Measurements from ENCODE around the gene CFAP298. TPM values are rescaled to one million over a fixed set of nuclear protein-coding genes. Genes with fewer than 3 reads are reported as not detected.

Gene CFAP298
- total RNA-seq, 1 donor from 2014 or later: 52.0 TPM

DNA sequence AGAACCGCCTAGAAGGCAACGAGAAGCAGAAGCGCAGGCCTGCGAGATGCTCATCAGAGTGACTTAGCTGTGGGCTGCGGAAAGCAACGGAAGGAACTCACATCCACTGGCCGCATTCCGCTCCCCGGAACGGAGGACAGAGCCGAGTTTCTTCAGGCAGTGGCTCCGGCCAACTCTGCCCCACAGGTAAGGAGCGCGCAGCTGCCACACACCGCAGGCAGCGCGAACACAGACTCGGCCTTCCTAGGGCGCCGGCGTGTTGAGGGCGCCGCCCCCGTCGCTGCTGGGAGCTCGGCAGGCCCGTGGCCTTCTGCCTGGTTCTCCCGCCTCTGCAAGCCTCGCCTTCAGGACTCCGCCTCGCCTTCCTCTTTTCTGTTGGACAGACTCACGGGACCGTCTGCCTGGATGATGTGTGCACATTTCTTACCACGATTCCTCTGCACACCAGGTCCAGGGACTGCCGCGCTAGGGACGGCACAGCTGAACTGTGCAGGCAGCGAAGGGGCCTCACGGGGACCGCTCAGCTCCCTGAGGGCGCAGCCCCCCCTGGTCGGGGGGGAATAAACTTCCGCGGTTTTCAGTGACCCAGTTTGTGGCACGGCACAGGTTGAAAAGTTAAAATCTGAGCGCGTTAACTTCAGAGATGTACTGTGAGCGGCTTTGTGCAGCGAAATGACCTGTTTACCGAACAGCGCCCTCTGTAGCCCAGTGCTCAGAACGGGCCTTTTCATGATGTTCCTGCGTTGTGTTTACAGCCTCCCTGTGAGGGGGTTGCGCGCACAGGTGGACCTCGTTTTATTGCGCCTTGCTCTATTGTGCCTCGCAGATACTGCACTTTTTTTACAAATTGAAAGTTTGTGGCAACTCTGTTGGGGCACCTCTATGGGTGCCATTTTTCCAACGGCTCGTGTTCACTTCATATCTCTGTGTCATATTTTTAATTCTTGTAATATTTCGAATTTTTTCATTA lies 42.6 kb downstream of the CFAP298 start:
- H3K4me1 Mint-ChIP-seq: peaks cover 11% of the 10 kb centered on the region

GRCh38 chr21:32567626-32568025 lies 44.6 kb downstream of the CFAP298 start:
- Histone ChIP-seq H3K9me3 (ENCODE audit: low read depth) (peaks cover 5% of the 10 kb centered on the region), H3K9ac (no peak overlapping the region), H3K27ac (no peak overlapping the region), H3K27me3 (peaks cover 11% of the 10 kb centered on the region), H3K79me2 (ENCODE audit: low read depth) (no peaks in the 10 kb centered on the region), H3K4me2 (no peak overlapping the region), H2AFZ (replicated peaks) (no peak overlapping the region), H3K36me3 (no peaks in the 10 kb centered on the region), H3F3A (ENCODE audit: low read depth) (no peaks in the 10 kb centered on the region), H3K4me1 (peaks cover 4% of the 10 kb centered on the region), H3K4me3 (no peak overlapping the region), H4K20me1 (ENCODE audit: low read depth) (no peaks in the 10 kb centered on the region)
- TF ChIP-seq, protein P1, sequence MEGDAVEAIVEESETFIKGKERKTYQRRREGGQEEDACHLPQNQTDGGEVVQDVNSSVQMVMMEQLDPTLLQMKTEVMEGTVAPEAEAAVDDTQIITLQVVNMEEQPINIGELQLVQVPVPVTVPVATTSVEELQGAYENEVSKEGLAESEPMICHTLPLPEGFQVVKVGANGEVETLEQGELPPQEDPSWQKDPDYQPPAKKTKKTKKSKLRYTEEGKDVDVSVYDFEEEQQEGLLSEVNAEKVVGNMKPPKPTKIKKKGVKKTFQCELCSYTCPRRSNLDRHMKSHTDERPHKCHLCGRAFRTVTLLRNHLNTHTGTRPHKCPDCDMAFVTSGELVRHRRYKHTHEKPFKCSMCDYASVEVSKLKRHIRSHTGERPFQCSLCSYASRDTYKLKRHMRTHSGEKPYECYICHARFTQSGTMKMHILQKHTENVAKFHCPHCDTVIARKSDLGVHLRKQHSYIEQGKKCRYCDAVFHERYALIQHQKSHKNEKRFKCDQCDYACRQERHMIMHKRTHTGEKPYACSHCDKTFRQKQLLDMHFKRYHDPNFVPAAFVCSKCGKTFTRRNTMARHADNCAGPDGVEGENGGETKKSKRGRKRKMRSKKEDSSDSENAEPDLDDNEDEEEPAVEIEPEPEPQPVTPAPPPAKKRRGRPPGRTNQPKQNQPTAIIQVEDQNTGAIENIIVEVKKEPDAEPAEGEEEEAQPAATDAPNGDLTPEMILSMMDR (IDR thresholded peaks at IDR 0.05): no peak
- no peak for TF ChIP-seq EZH2phosphoT487 (IDR thresholded peaks at IDR 0.05)
- TF ChIP-seq EZH2 (IDR thresholded peaks at IDR 0.05): no peak
- Mint-ChIP-seq H3K27me3 (ENCODE audit: insufficient read depth, low read depth) (peaks cover 2% of the 10 kb centered on the region), H3K36me3 (peaks cover 11% of the 10 kb centered on the region), H3K27ac (no peak overlapping the region), H3K9me3 (peaks cover 16% of the 10 kb centered on the region), H3K4me3 (no peak overlapping the region), H3K4me1 (peaks cover 11% of the 10 kb centered on the region)
- no peak for DNase-seq (ENCODE audit: low spot score)

More for the DNA sequence above, 42.6 kb downstream of the CFAP298 start:
- peaks cover 4% of the 10 kb centered on the region for H3K4me1 ChIP-seq
- H3K36me3 ChIP-seq: no peaks in the 10 kb centered on the region
- H3K9ac ChIP-seq: no peak overlapping the region
- Mint-ChIP-seq H3K27ac (peak overlapping the region; percentile 93), H3K27me3 (ENCODE audit: insufficient read depth, low read depth) (peaks cover 2% of the 10 kb centered on the region), H3K36me3 (peaks cover 7% of the 10 kb centered on the region), H3K9me3 (peaks cover 12% of the 10 kb centered on the region), H3K4me3 (peak overlapping the region; percentile 83)
- H3F3A ChIP-seq (ENCODE audit: low read depth): no peaks in the 10 kb centered on the region
- peak; percentile 90 for DNase-seq (ENCODE audit: low spot score)
- peaks cover 5% of the 10 kb centered on the region for H3K9me3 ChIP-seq (ENCODE audit: low read depth)
- no peak overlapping the region for H3K27ac ChIP-seq
- TF ChIP-seq EZH2 (IDR thresholded peaks at IDR 0.05) (peak; percentile 53), EZH2phosphoT487 (IDR thresholded peaks at IDR 0.05) (no peak)
- TF ChIP-seq, protein P1 (IDR thresholded peaks at IDR 0.05): peak; percentile 92
- no peaks in the 10 kb centered on the region for H4K20me1 ChIP-seq (ENCODE audit: low read depth)
- peak overlapping the region; percentile 91 for H3K4me2 ChIP-seq
- H2AFZ ChIP-seq (replicated peaks): peak overlapping the region; percentile 100
- peak overlapping the region; percentile 64 for H3K4me3 ChIP-seq
- H3K79me2 ChIP-seq (ENCODE audit: low read depth): no peaks in the 10 kb centered on the region
- peaks cover 11% of the 10 kb centered on the region for H3K27me3 ChIP-seq

DNA sequence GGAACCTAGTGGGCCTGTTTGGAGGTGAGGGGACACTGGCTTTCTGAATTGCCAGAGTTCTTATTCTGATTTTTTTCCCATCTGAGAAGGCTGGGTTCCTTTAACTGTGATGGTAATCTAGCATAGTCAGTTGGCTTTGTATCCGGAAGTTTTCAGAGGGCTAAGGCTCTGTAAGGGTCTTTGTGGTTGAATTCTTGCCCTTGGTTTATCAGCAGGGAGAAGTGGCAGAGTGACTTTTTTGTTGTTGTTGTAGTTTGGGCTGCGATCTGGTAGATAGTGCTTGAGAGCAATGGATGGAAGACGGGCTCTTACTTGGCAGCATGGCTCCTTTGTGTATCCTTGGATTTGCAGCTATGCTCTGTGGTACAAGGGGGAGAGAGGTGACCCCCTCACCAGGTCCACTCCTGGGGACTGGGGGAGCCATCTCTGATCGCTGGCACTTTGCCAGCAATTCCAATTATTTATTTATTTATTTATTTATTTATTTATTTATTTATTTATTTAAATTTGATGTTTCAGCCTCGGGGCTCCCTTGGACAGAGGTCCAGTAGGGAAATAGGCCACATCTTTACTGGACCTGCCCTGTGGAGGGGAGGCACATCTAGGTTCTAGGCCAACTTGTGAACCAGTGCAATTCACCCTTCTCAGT lies 45.3 kb downstream of the CFAP298 start:
- H3K36me3 Mint-ChIP-seq: peaks cover 11% of the 10 kb centered on the region
- H3K9me3 ChIP-seq (ENCODE audit: low read depth): peaks cover 5% of the 10 kb centered on the region
- H3K4me1 Mint-ChIP-seq: peaks cover 11% of the 10 kb centered on the region
- no peak overlapping the region for H3K4me3 ChIP-seq
- H3K27me3 ChIP-seq: peaks cover 11% of the 10 kb centered on the region
- H3F3A ChIP-seq (ENCODE audit: low read depth): no peaks in the 10 kb centered on the region
- no peak overlapping the region for H3K4me2 ChIP-seq
- peaks cover 16% of the 10 kb centered on the region for H3K9me3 Mint-ChIP-seq
- H3K4me1 ChIP-seq: peaks cover 4% of the 10 kb centered on the region
- no peak overlapping the region for H2AFZ ChIP-seq (replicated peaks)
- no peaks in the 10 kb centered on the region for H4K20me1 ChIP-seq (ENCODE audit: low read depth)
- no peak for DNase-seq (ENCODE audit: low spot score)
- peaks cover 2% of the 10 kb centered on the region for H3K27me3 Mint-ChIP-seq (ENCODE audit: insufficient read depth, low read depth)
- no peak overlapping the region for H3K27ac ChIP-seq
- H3K27ac Mint-ChIP-seq: no peak overlapping the region
- no peak for TF ChIP-seq EZH2 (IDR thresholded peaks at IDR 0.05)
- H3K9ac ChIP-seq: no peak overlapping the region
- no peaks in the 10 kb centered on the region for H3K79me2 ChIP-seq (ENCODE audit: low read depth)
- H3K36me3 ChIP-seq: no peaks in the 10 kb centered on the region
- no peak overlapping the region for H3K4me3 Mint-ChIP-seq

Data from neural progenitor cell (in vitro differentiated cells).